KMS-11 (cell line): Measurements from ENCODE around the gene DHX35.

Experiments
- H2AFZ ChIP-seq: fragments of 200-600 bp; sonication (generic); 2 replicates; pipeline ENCODE4 v1.6.1; 2016; ENCODE audit warnings: antibody characterized with exemption, mixed run types, low read depth
- H3K27ac ChIP-seq: fragments of 200-600 bp; sonication (generic); 2 replicates; pipeline ENCODE4 v1.6.1; 2016; ENCODE audit warnings: mild to moderate bottlenecking, mixed run types
- H3K27me3 ChIP-seq: fragments of 200-600 bp; sonication (generic); 2 replicates; pipeline ENCODE4 v1.6.1; 2017; ENCODE audit warnings: mild to moderate bottlenecking, low read depth, mixed run types, moderate library complexity; ENCODE audit not compliant: insufficient read depth
- H3K36me3 ChIP-seq: fragments of 200-600 bp; sonication (generic); 2 replicates; pipeline ENCODE4 v1.6.1; 2017; ENCODE audit warnings: mild to moderate bottlenecking, mixed run types; ENCODE audit not compliant: insufficient read depth
- H3K4me1 ChIP-seq: fragments of 200-600 bp; sonication (generic); 2 replicates; pipeline ENCODE4 v1.6.1; 2016; ENCODE audit warnings: mild to moderate bottlenecking, low read depth, mixed run types; ENCODE audit not compliant: poor library complexity, severe bottlenecking
- H3K4me2 ChIP-seq: fragments of 200-600 bp; sonication (generic); 2 replicates; pipeline ENCODE4 v1.7.0; 2016; ENCODE audit warnings: mild to moderate bottlenecking, mixed run types
- H3K4me3 ChIP-seq: fragments of 200-600 bp; sonication (generic); IDR thresholded peaks from 2 replicates; pipeline ENCODE4 v1.6.1; 2017; ENCODE audit warnings: low read depth, low read length, mixed read lengths; ENCODE audit not compliant: insufficient read depth
- H3K79me2 ChIP-seq: fragments of 200-600 bp; sonication (generic); 2 replicates; pipeline ENCODE4 v1.6.1; 2016; ENCODE audit warnings: low read depth, mixed run types; ENCODE audit not compliant: insufficient read depth
- H3K9ac ChIP-seq: fragments of 200-600 bp; sonication (generic); 2 replicates; pipeline ENCODE4 v1.6.1; 2016; ENCODE audit warnings: mild to moderate bottlenecking, mixed run types
- H4K20me1 ChIP-seq: fragments of 200-600 bp; sonication (generic); 2 replicates; pipeline ENCODE4 v1.6.1; 2016; ENCODE audit warnings: mild to moderate bottlenecking, mixed run types; ENCODE audit not compliant: insufficient read depth
- TF ChIP-seq, protein P1 (sequence below): fragments of 200-600 bp; sonication (generic); conservative IDR thresholded peaks from 2 replicates; pipeline ENCODE4 v1.6.1; 2017; ENCODE audit warnings: low read depth, mild to moderate bottlenecking, antibody characterized with exemption, low read length, moderate library complexity, mixed read lengths

DHX35 gene, protein sequence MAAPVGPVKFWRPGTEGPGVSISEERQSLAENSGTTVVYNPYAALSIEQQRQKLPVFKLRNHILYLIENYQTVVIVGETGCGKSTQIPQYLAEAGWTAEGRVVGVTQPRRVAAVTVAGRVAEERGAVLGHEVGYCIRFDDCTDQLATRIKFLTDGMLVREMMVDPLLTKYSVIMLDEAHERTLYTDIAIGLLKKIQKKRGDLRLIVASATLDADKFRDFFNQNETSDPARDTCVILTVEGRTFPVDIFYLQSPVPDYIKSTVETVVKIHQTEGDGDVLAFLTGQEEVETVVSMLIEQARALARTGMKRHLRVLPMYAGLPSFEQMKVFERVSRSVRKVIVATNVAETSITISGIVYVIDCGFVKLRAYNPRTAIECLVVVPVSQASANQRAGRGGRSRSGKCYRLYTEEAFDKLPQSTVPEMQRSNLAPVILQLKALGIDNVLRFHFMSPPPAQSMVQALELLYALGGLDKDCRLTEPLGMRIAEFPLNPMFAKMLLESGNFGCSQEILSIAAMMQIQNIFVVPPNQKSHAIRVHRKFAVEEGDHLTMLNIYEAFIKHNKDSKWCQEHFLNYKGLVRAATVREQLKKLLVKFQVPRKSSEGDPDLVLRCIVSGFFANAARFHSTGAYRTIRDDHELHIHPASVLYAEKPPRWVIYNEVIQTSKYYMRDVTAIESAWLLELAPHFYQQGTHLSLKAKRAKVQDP

DNA sequence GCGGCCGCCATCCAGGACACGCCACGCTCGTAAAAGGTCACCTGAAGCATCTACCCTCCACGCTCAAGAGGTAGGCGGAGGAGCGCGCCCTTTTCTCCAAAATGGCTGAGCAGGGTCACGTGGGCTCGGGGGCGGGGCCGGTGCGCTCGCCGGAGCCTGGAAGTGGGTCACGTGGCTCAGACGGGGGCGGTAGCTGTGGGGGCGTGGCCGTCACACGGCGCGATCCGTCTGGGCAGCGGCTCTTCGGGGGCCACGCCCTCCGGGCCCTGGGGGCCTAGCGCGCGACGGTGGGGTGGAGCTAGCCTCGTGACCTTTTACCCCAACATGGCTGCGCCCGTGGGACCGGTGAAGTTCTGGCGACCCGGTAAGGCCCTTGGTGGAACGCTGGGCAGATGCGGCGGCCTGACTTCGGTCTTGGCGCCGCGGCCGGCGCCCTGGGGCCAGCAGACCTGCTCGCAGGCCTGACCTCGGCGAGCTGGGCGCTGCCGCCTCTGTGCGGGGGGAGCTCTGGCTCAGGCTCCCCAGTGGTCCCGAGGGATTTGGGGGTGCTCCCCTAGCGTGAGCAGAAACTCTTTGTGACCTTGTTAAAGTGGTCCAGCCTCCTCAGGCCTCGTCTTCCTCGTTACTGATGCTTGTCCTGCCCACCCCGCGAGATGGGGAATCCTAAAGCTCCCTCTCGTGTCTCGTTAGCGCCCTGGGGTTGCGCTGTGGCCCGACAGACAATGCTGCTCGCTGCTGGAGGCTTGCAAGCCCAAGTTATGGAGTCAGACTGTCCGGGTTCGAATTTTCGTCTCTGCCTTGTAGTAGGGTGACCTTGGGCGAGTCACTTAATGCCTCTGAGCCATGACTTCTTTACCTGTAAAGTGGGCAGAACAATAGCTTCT, at the start of gene DHX35:
TSS of gene DHX35 (plus strand) at position 301 of the 884 bp plus-strand sequence. CDS start at position 325, 24 bp downstream.
- TF ChIP-seq, protein P1, sequence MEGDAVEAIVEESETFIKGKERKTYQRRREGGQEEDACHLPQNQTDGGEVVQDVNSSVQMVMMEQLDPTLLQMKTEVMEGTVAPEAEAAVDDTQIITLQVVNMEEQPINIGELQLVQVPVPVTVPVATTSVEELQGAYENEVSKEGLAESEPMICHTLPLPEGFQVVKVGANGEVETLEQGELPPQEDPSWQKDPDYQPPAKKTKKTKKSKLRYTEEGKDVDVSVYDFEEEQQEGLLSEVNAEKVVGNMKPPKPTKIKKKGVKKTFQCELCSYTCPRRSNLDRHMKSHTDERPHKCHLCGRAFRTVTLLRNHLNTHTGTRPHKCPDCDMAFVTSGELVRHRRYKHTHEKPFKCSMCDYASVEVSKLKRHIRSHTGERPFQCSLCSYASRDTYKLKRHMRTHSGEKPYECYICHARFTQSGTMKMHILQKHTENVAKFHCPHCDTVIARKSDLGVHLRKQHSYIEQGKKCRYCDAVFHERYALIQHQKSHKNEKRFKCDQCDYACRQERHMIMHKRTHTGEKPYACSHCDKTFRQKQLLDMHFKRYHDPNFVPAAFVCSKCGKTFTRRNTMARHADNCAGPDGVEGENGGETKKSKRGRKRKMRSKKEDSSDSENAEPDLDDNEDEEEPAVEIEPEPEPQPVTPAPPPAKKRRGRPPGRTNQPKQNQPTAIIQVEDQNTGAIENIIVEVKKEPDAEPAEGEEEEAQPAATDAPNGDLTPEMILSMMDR = no peak; the same call in 1 of the 2 replicates
- peaks cover 27% of the 10 kb centered on the region for H3K79me2 ChIP-seq
- H2AFZ ChIP-seq = peak within 1 kb of the TSS; percentile 85
- H3K36me3 ChIP-seq = no peaks in the 10 kb centered on the region
- peaks cover 22% of the 10 kb centered on the region for H3K4me1 ChIP-seq
- H3K27me3 ChIP-seq = no peaks in the 10 kb centered on the region
- H4K20me1 ChIP-seq = no peaks in the 10 kb centered on the region
- H3K9ac ChIP-seq = peak within 1 kb of the TSS; percentile 77
- H3K27ac ChIP-seq = peak within 1 kb of the TSS; percentile 69
- H3K4me2 ChIP-seq = peak within 1 kb of the TSS; percentile 71
- peak within 1 kb of the TSS; percentile 70 for H3K4me3 ChIP-seq

DNA sequence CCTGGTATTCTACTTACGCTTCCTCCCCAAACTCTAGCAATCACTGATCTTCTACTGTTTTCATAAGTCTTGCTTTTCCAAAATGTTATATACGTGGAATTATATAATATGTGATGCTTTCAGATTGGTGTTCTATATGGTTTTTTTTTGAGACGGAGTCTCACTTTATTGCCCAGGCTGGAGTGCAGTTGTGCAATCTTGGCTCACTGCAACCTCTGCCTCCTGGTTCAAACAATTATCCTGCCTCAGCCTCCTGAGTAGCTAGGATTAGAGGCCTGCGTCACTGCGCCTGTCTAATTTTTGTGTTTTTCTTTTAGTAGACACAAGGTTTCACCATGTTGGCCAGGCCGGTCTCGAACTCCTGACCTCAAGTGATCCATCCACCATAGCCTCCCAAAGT, 46.8 kb upstream of the DHX35 start:
- Histone ChIP-seq H4K20me1 (no peaks in the 10 kb centered on the region), H3K4me1 (no peaks in the 10 kb centered on the region), H3K4me3 (no peak overlapping the region), H3K79me2 (no peaks in the 10 kb centered on the region), H3K27me3 (no peaks in the 10 kb centered on the region), H3K27ac (no peak overlapping the region), H3K4me2 (no peak overlapping the region), H2AFZ (no peak overlapping the region), H3K9ac (no peak overlapping the region), H3K36me3 (no peaks in the 10 kb centered on the region)
- TF ChIP-seq, protein P1 = no peak

DNA sequence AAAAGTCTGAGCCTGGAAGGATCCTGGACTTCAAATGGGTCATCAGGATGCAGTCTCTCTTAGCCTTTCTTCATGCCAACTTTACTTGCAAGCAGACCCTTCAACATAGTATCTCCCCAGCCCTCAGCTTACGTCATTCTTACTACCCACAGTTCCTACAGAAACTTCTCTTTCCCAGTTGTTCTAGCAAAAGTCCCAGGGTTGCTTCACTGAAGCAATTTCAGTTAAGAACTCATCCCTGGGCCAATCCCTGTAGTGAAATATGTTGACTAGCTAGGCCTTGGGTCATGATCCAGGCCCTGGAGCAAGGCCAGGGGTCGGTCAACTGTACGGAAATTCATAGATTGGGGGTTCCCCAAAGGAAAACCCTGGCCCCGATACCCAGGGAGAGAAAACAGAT, 44.5 kb upstream of the DHX35 start:
- H4K20me1 ChIP-seq = no peaks in the 10 kb centered on the region

DNA sequence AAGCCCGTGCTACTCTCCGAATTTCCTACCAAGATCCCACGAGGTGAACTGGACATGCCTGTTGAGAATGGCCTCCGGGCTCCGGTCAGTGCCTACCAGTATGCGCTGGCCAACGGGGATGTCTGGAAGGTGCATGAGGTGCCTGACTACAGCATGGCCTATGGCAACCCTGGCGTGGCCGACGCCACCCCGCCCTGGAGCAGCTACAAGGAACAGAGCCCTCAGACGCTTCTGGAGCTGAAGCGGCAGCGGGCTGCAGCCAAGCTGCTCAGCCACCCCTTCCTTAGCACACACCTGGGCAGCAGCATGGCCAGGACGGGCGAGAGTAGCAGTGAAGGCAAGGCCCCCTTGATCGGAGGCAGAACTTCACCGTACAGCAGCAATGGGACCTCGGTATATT, 44.0 kb upstream of the DHX35 start:
- no peak overlapping the region for H2AFZ ChIP-seq
- no peak overlapping the region for H3K27ac ChIP-seq
- no peaks in the 10 kb centered on the region for H3K27me3 ChIP-seq
- no peak overlapping the region for H3K4me2 ChIP-seq
- H3K4me1 ChIP-seq = no peaks in the 10 kb centered on the region
- H3K36me3 ChIP-seq = no peaks in the 10 kb centered on the region
- H4K20me1 ChIP-seq = no peaks in the 10 kb centered on the region
- TF ChIP-seq, protein P1 = no peak
- no peak overlapping the region for H3K4me3 ChIP-seq
- no peaks in the 10 kb centered on the region for H3K79me2 ChIP-seq
- H3K9ac ChIP-seq = no peak overlapping the region

More for the DNA sequence above, 44.5 kb upstream of the DHX35 start:
- no peaks in the 10 kb centered on the region for H3K36me3 ChIP-seq
- TF ChIP-seq, protein P1 = no peak
- no peaks in the 10 kb centered on the region for H3K79me2 ChIP-seq
- H2AFZ ChIP-seq = no peak overlapping the region
- H3K4me3 ChIP-seq = no peak overlapping the region
- no peaks in the 10 kb centered on the region for H3K27me3 ChIP-seq
- no peak overlapping the region for H3K4me2 ChIP-seq
- H3K27ac ChIP-seq = no peak overlapping the region
- H3K9ac ChIP-seq = no peak overlapping the region
- no peaks in the 10 kb centered on the region for H3K4me1 ChIP-seq
